Gastroesophageal sphincter (tissue), 3 donors: ENCODE measurements around the gene GBA2.
A peak's percentile ranks its signal among the peaks of the same experiment; 100 is the strongest.

Experiments used
- CTCF ChIP-seq, 4 experiments: fragments of 200-600 bp in 2 of 4; fragments of 450-650 bp in 2 of 4; sonication (generic) in 1 of 4; IDR thresholded peaks; one replicate each; pipeline ENCODE4 v1.5.1; 2017 to 2019; ENCODE audit warnings: antibody characterized with exemption in 4 of 4, mild to moderate bottlenecking in 2 of 4, moderate library complexity in 2 of 4
- EP300 ChIP-seq: sonication (generic); formaldehyde crosslinking; IDR thresholded peaks from one replicate; pipeline ENCODE4 v1.6.1; 2017; ENCODE audit warnings: antibody characterized with exemption, mild to moderate bottlenecking
- POLR2A ChIP-seq, 2 donors: fragments of 450-650 bp; IDR thresholded peaks; one replicate each; pipeline ENCODE4 v1.6.1; 2017; ENCODE audit warnings: antibody characterized with exemption in 2 of 2, mild to moderate bottlenecking in 2 of 2, moderate library complexity in 1 of 2
- POLR2AphosphoS5 ChIP-seq: sonication (generic); formaldehyde crosslinking; IDR thresholded peaks from one replicate; pipeline ENCODE4 v1.6.1; 2017; ENCODE audit warnings: antibody characterized with exemption

- peak; percentile 14 for TF ChIP-seq POLR2AphosphoS5
- TF ChIP-seq CTCF (IDR thresholded peaks at IDR 0.05), result no peak
- TF ChIP-seq EP300, result no peak
- TF ChIP-seq POLR2A (IDR thresholded peaks at IDR 0.05), result no peak
Observed at GRCh38 chr9:35703906-35704672, 44.9 kb downstream of the GBA2 start.
